Omental fat pad (tissue), 4 donors: ENCODE results near the gene IGF2. TPM values are rescaled to one million over a fixed set of nuclear protein-coding genes. Genes with fewer than 3 reads are reported as not detected.

Experiments used
- ATAC-seq: fragments of 150-250 bp; one replicate; pipeline ENCODE4 v1.9.1; 2016; ENCODE audit warnings: mild to moderate bottlenecking, moderate library complexity; ENCODE audit not compliant: low FRiP score
- DNase-seq: peaks from one replicate; pipeline ENCODE4 v3.0.0-alpha.2; 2019; ENCODE audit warnings: low spot score
- CTCF ChIP-seq, 3 donors: fragments of 450-650 bp; IDR thresholded peaks; one replicate each; pipeline ENCODE4 v1.5.1; 2016 to 2017; ENCODE audit warnings: antibody characterized with exemption in 3 of 3, mild to moderate bottlenecking in 3 of 3, moderate library complexity in 2 of 3
- total RNA-seq, 4 donors: library from RNA; depleted of rRNA; stranded (reverse); fragments of >200 nt; gene quantifications; one replicate each; pipeline ENCODE4 v1.1.0, GENCODE V29; 2016

IGF2 gene
- total RNA-seq, 4 donors from 2014 or later = 44.6 to 69.4 (median 52.3) TPM

- no peak for DNase-seq
- ATAC-seq = no peak
- no peak for TF ChIP-seq CTCF (IDR thresholded peaks at IDR 0.05)
Measured at GRCh38 chr11:2113776-2114175, 25.4 kb downstream of the IGF2 start.

- no peak for TF ChIP-seq CTCF (IDR thresholded peaks at IDR 0.05)
- no peak for ATAC-seq
- no peak for DNase-seq
Measured at GRCh38 chr11:2110521-2110920, 28.7 kb downstream of the IGF2 start.

- no peak for TF ChIP-seq CTCF (IDR thresholded peaks at IDR 0.05)
- DNase-seq = no peak
- no peak for ATAC-seq
Measured at GRCh38 chr11:2109541-2110019, 29.6 kb downstream of the IGF2 start.

- DNase-seq (no peak), ATAC-seq (no peak)
- no peak for TF ChIP-seq CTCF (IDR thresholded peaks at IDR 0.05)
Measured at GRCh38 chr11:2108675-2109491, 30.3 kb downstream of the IGF2 start.

- ATAC-seq (no peak), DNase-seq (no peak)
- no peak for TF ChIP-seq CTCF (IDR thresholded peaks at IDR 0.05)
Measured at GRCh38 chr11:2107941-2108630, 31.1 kb downstream of the IGF2 start.

- no peak for TF ChIP-seq CTCF (IDR thresholded peaks at IDR 0.05)
- ATAC-seq (no peak), DNase-seq (no peak)
Measured at GRCh38 chr11:2107521-2107920, 31.7 kb downstream of the IGF2 start.
